ENCODE measurements around the gene CD96. TPM values are rescaled to one million over a fixed set of nuclear protein-coding genes. Genes with fewer than 3 reads are reported as not detected.
"Not testable (repeated sequence)": the region's sequence is repeated elsewhere in the genome, so short reads cannot be mapped to it uniquely, and the experiment has no call there.

The CD96 gene
- total RNA-seq, 1 donor from 2014 or later, result 0.17 TPM

DNA sequence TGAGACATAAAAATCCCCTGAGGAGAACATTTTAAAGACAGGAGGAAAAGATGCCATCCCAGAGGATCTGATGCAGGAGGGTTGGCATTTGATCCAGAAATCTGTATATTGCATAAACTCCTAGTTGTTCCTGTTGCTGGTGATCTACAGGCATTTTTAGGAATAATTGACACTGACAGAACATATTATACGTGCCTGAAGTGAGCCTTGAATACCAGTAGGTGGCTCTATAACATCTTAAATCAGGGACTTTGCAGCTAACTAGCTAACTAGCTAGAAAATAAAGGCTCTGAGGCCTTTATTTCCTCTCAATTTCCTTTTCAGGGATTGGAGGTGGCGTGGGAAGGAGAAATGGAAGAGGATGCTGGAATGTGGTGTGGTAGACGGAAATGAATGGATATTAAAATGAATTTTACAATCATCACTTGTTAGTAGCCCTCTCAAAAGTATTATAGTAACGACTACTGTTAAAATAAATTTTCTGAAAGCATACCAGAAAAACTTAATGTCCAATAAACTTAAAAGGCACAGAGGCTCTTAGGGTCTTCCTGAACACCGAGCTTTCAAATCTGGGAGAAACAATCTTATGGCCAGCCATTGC, 127.0 kb downstream of the CD96 start:
- Mint-ChIP-seq H3K9me3 (ENCODE audit: low read depth) (no peaks in the 10 kb centered on the region), H3K36me3 (ENCODE audit: low read depth) (no peaks in the 10 kb centered on the region), H3K4me1 (ENCODE audit: low read depth) (peaks cover 33% of the 10 kb centered on the region), H3K4me3 (ENCODE audit: unreplicated experiment) (no peak overlapping the region), H3K27me3 (ENCODE audit: low read depth) (no peaks in the 10 kb centered on the region), H3K27ac (ENCODE audit: unreplicated experiment) (no peak overlapping the region)
- DNase-seq (ENCODE audit: low spot score), result no peak
- TF ChIP-seq, protein P1, sequence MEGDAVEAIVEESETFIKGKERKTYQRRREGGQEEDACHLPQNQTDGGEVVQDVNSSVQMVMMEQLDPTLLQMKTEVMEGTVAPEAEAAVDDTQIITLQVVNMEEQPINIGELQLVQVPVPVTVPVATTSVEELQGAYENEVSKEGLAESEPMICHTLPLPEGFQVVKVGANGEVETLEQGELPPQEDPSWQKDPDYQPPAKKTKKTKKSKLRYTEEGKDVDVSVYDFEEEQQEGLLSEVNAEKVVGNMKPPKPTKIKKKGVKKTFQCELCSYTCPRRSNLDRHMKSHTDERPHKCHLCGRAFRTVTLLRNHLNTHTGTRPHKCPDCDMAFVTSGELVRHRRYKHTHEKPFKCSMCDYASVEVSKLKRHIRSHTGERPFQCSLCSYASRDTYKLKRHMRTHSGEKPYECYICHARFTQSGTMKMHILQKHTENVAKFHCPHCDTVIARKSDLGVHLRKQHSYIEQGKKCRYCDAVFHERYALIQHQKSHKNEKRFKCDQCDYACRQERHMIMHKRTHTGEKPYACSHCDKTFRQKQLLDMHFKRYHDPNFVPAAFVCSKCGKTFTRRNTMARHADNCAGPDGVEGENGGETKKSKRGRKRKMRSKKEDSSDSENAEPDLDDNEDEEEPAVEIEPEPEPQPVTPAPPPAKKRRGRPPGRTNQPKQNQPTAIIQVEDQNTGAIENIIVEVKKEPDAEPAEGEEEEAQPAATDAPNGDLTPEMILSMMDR (IDR thresholded peaks at IDR 0.05), result peak; percentile 96

DNA sequence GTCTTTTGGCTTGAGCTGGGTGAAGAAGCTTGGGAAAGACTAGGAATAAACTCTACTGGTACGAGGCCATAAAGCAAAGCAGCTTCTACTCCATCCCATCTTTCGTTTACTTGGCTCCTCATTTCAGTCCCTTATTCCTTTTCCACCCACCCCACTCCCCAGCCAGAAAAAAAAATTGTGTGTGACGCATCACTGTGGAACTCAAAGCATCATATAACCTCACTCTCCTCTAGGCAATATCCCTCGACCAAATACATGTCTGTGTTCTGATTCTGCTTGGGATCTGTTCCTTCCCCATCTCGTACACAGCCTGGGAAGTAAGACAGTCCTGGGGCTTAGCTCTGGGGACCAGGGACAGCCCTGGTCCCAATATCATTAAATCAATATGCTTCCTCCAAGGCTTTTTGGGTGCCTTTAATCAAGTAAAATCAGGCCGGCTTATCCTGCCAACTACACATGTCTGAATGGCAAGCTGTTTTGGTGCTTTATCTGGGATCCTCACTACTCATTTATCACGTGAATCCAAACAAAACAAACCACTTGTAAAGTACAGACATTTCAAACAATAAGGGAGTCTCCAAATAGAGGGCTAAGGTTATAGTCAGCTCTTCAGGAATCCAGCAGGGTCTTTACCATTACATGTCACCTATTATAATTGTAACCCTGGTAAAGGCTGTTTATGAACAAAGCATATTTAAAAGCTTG, 128.1 kb downstream of the CD96 start:
- H3K27ac Mint-ChIP-seq (ENCODE audit: unreplicated experiment), result peak overlapping the region; percentile 28
- H3K36me3 Mint-ChIP-seq (ENCODE audit: low read depth), result no peaks in the 10 kb centered on the region
- TF ChIP-seq, protein P1 (IDR thresholded peaks at IDR 0.05), result no peak
- H3K4me1 Mint-ChIP-seq (ENCODE audit: low read depth), result peaks cover 41% of the 10 kb centered on the region
- H3K27me3 Mint-ChIP-seq (ENCODE audit: low read depth), result no peaks in the 10 kb centered on the region
- DNase-seq (ENCODE audit: low spot score), result no peak
- H3K9me3 Mint-ChIP-seq (ENCODE audit: low read depth), result no peaks in the 10 kb centered on the region
- no peak overlapping the region for H3K4me3 Mint-ChIP-seq (ENCODE audit: unreplicated experiment)

DNA sequence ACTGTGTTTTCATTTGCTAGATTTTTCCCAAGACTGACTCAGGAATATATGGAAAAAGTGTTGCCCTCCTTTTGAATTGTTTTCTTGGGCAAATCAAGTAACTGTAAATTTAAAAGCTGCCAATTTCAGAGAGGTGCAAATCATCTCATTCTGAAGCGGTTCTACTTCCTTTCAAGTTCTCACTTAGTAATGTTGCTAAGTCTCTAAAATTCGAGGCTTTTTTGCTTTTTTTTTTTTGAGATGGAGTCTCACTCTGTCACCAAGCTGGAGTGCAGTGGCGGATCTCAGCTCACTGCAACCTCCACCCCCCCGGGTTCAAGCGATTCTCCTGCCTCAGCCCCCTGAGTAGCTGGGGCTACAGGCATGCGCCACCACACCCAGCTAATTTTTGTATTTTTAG, 130.5 kb downstream of the CD96 start:
- DNase-seq (ENCODE audit: low spot score); H3K27me3 Mint-ChIP-seq (ENCODE audit: low read depth); H3K9me3 Mint-ChIP-seq (ENCODE audit: low read depth); H3K27ac Mint-ChIP-seq (ENCODE audit: unreplicated experiment); H3K36me3 Mint-ChIP-seq (ENCODE audit: low read depth); H3K4me3 Mint-ChIP-seq (ENCODE audit: unreplicated experiment): not testable (repeated sequence)
- H3K4me1 Mint-ChIP-seq (ENCODE audit: low read depth), result peaks cover 54% of the 10 kb centered on the region

DNA sequence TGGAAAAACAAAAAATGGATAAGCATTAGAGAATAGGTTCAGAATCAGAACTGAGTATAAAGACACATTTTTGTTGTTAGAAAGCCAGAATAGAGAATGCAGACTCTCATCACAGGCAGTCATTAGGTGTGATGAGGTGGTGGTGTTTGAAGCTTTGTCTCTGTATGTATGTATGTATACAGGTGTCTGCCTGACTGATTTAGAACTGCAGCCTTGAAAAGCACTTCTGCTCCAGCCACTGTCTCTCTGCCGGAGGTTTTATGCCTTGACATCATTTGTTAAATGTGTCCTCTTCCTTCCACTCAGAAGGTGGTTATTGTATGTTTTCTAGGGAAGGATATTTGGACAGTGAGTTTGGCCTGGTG, 133.8 kb downstream of the CD96 start:
- H3K4me3 Mint-ChIP-seq (ENCODE audit: unreplicated experiment), result no peak overlapping the region
- H3K27me3 Mint-ChIP-seq (ENCODE audit: low read depth), result no peaks in the 10 kb centered on the region
- no peak for DNase-seq (ENCODE audit: low spot score)
- no peak overlapping the region for H3K27ac Mint-ChIP-seq (ENCODE audit: unreplicated experiment)
- H3K4me1 Mint-ChIP-seq (ENCODE audit: low read depth), result peaks cover 32% of the 10 kb centered on the region
- H3K9me3 Mint-ChIP-seq (ENCODE audit: low read depth), result no peaks in the 10 kb centered on the region
- TF ChIP-seq, protein P1 (IDR thresholded peaks at IDR 0.05), result no peak
- H3K36me3 Mint-ChIP-seq (ENCODE audit: low read depth), result no peaks in the 10 kb centered on the region

DNA sequence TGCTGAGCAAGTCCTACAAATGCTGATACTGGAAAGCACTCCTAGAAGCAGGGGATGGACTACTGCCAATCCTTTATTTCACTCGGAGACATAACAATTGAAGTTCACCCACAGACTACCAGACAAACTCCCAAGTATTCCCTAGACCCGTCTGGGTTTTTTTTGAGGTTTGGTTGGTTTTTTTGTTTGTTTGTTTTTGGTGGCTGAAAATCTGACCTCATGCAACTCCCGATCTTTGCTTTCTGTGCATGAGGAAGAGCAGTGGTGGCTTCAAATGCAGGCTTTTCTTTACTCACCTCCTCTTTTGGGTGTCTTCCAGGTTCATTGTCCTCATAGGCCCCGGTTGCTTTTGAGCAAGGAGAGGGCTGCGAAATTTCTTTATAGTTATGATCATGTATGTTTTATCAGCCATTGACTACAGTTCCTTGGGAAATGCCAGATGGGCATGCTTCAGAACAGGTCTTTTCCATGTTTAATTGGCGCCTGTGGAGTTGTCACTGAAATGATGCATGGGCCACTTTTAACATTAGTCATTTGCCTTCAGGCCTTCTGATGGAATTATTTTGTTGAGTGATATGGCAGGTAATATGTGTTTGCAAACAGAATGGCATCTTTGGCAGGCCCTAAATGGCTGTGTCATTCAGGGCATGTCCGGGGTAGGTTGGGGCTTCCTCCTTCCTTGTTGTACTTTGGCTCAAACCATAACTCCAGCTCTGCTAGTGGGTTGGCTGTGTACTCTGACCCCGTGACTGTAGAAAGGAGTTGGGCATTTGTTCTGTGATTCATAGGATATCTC, 134.4 kb downstream of the CD96 start:
- Mint-ChIP-seq H3K4me1 (ENCODE audit: low read depth) (peaks cover 32% of the 10 kb centered on the region), H3K4me3 (ENCODE audit: unreplicated experiment) (peak overlapping the region; percentile 5), H3K27me3 (ENCODE audit: low read depth) (no peaks in the 10 kb centered on the region), H3K9me3 (ENCODE audit: low read depth) (no peaks in the 10 kb centered on the region), H3K36me3 (ENCODE audit: low read depth) (no peaks in the 10 kb centered on the region), H3K27ac (ENCODE audit: unreplicated experiment) (no peak overlapping the region)
- TF ChIP-seq, protein P1 (IDR thresholded peaks at IDR 0.05), result no peak
- no peak for DNase-seq (ENCODE audit: low spot score)
